ENCODE measurements around the gene DCUN1D3.

The DCUN1D3 gene

DNA sequence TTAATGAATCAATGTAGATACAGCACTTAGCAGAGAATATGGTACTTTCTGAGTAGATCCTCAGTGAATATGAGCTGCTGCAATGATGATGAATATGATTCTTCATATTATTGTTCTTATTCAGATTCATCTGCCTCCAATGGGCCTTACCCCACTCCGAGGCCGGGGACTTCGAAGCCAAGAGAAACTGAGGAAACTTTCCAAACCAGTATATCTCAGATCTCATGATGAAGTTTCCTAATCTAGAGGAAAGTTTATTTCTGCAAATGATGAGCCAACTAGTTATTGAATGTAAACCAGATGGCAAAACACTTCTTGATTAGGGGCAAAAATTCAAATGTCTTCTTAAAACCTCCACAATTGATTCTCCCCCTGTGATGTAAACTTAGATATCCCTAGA lies 23.7 kb upstream of the DCUN1D3 start:
- Mint-ChIP-seq H3K36me3 (ENCODE audit: low read depth) (peaks cover 15% of the 10 kb centered on the region), H3K9me3 (no peaks in the 10 kb centered on the region), H3K4me1 (no peaks in the 10 kb centered on the region), H3K27ac (no peak overlapping the region), H3K27me3 (ENCODE audit: low read depth) (no peaks in the 10 kb centered on the region), H3K4me3 (no peak overlapping the region)
- TF ChIP-seq, protein P1, sequence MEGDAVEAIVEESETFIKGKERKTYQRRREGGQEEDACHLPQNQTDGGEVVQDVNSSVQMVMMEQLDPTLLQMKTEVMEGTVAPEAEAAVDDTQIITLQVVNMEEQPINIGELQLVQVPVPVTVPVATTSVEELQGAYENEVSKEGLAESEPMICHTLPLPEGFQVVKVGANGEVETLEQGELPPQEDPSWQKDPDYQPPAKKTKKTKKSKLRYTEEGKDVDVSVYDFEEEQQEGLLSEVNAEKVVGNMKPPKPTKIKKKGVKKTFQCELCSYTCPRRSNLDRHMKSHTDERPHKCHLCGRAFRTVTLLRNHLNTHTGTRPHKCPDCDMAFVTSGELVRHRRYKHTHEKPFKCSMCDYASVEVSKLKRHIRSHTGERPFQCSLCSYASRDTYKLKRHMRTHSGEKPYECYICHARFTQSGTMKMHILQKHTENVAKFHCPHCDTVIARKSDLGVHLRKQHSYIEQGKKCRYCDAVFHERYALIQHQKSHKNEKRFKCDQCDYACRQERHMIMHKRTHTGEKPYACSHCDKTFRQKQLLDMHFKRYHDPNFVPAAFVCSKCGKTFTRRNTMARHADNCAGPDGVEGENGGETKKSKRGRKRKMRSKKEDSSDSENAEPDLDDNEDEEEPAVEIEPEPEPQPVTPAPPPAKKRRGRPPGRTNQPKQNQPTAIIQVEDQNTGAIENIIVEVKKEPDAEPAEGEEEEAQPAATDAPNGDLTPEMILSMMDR (IDR thresholded peaks at IDR 0.05; ENCODE audit: unreplicated experiment in 3 of 3) = no peak

DNA sequence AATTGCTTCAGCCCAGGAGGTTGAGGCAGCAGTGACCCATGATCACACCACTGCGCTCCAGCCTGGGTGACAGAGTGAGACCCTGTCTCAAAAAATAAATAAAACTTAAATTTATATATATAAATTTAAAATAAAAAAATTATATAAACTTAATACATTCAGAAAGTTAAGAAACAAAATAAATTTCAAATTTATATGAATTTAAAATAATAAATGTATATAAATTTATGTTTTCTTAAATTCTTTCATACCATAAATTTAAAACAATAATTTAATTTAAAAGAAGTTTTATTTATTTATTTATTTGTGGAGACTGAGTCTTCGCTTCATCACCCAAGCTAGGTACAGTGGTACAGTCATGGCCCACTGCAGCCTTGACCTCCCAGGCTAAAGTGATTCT lies 20.6 kb upstream of the DCUN1D3 start:
- Mint-ChIP-seq H3K27me3 (ENCODE audit: low read depth) (no peaks in the 10 kb centered on the region), H3K4me1 (no peaks in the 10 kb centered on the region), H3K9me3 (no peaks in the 10 kb centered on the region), H3K4me3 (no peak overlapping the region), H3K27ac (no peak overlapping the region), H3K36me3 (ENCODE audit: low read depth) (peaks cover 29% of the 10 kb centered on the region)
- TF ChIP-seq, protein P1 (IDR thresholded peaks at IDR 0.05; ENCODE audit: unreplicated experiment in 3 of 3) = no peak

DNA sequence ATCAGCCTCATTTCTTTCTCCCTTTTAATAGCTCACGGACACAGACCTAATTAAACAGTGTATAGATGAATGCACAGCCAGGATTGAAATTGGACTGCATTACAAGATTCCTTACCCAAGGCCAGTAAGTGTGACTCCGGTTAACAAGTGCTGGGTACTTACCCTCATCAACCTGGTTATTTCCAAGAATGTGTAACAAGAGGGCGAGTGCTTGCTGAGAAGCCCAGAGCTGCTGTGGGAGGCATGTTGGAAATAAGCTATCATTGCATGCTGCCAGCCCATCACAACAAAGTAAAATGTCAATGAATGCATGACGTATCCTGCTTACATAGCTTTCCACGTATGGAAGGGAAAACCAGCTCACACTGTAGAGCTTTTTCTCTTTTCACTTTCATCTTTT lies 19.9 kb upstream of the DCUN1D3 start:
- TF ChIP-seq, protein P1 (IDR thresholded peaks at IDR 0.05; ENCODE audit: unreplicated experiment in 3 of 3) = no peak
- Mint-ChIP-seq H3K27ac (no peak overlapping the region), H3K36me3 (ENCODE audit: low read depth) (peaks cover 26% of the 10 kb centered on the region), H3K9me3 (no peaks in the 10 kb centered on the region), H3K4me1 (no peaks in the 10 kb centered on the region), H3K4me3 (no peak overlapping the region), H3K27me3 (ENCODE audit: low read depth) (no peaks in the 10 kb centered on the region)

DNA sequence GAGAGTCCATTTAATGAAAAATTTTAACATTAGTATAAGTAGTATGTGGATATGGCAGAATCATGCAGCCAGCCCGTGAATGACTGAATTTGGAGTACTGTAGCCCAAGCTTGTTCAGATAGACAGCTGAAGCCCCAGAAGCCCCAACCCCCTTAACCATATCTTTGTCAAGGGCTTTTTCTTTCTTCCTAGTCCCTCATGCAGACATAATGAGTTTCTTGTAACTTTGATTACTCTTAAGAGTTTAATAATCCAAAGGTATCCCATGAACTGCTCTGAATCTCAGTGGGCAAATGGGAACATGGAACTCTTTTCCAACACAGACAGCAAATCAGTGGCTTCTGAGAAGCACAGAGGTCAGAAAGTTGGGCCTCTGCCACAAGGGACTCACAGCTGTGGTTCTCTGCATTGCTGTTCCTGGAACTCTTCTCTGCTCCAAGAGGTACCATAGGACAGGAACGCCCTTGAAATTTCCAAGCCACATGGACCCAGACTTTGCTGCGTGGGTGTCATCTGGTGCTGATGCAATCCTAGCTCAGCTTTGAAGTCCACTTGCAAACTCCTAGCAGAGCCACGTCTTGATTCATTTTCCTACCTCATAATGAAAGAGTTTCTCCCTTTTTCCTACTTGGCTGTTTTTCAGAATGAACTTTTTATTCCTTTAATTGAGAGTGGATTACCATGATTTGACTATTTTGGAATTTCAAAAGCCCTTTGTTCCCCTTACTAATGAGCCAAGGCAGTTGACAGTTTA lies 18.5 kb upstream of the DCUN1D3 start:
- Mint-ChIP-seq H3K36me3 (ENCODE audit: low read depth) (peaks cover 21% of the 10 kb centered on the region), H3K27me3 (ENCODE audit: low read depth) (no peaks in the 10 kb centered on the region), H3K9me3 (no peaks in the 10 kb centered on the region), H3K4me1 (peaks cover 2% of the 10 kb centered on the region), H3K27ac (no peak overlapping the region), H3K4me3 (no peak overlapping the region)
- TF ChIP-seq, protein P1 (IDR thresholded peaks at IDR 0.05; ENCODE audit: unreplicated experiment in 3 of 3) = no peak

DNA sequence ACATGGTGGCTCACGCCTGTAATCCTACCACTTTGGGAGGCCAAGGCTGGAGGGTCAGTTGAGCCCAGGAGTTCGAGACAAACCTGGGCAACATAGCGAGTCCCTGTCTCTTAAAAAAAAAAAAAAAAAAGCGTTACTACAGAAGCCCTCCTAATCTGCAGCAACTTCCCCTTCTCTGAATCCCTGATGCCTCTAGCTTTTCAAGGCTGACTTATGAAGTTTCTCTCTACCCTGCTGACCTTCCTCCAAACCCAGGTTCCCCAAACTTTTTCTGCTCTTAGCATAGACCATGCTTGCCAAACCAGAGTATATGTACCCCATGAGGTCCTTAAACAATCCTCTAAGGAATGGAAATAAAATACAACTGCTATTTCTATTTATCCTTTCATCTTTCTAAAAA lies 16.8 kb upstream of the DCUN1D3 start:
- no peak overlapping the region for H3K4me3 Mint-ChIP-seq
- peaks cover 4% of the 10 kb centered on the region for H3K4me1 Mint-ChIP-seq
- H3K27me3 Mint-ChIP-seq (ENCODE audit: low read depth) = no peaks in the 10 kb centered on the region
- TF ChIP-seq, protein P1 (IDR thresholded peaks at IDR 0.05; ENCODE audit: unreplicated experiment in 3 of 3) = no peak
- no peaks in the 10 kb centered on the region for H3K9me3 Mint-ChIP-seq
- H3K36me3 Mint-ChIP-seq (ENCODE audit: low read depth) = peaks cover 16% of the 10 kb centered on the region
- peak overlapping the region in 1 of 3 experiments; percentile 25 for H3K27ac Mint-ChIP-seq

DNA sequence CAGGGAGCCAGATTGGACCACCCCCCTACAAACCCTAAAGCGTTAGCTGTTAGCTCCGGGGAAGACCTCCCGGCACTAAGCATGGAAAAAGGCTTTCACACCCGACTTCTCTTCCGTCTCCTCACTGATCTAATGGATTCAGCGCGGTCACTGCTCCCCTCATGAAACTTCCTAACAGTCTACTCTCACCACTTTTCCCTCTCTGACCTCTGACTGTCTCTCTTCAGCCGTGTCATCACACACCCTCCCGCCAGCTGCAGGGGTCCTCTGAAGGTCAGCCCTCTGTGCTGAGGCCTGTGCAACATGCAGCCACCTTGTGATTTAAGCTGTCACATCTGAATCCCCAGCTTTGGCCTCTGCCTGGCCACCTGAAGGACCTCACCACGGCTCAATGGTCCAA lies 16.1 kb upstream of the DCUN1D3 start:
- Mint-ChIP-seq H3K27ac (no peak overlapping the region), H3K27me3 (ENCODE audit: low read depth) (no peaks in the 10 kb centered on the region), H3K36me3 (ENCODE audit: low read depth) (peaks cover 16% of the 10 kb centered on the region), H3K9me3 (no peaks in the 10 kb centered on the region), H3K4me3 (no peak overlapping the region), H3K4me1 (peaks cover 4% of the 10 kb centered on the region)
- TF ChIP-seq, protein P1 (IDR thresholded peaks at IDR 0.05; ENCODE audit: unreplicated experiment in 3 of 3) = no peak

All from nephron (organoid).